IPS-18c (cell line): ENCODE data around the gene S1PR2.
"Not testable (repeated sequence)": the region's sequence is repeated elsewhere in the genome, so short reads cannot be mapped to it uniquely, and the experiment has no call there.

Experiments used
- H3K4me3 ChIP-seq: 2 replicates; pipeline ENCODE4 v1.7.0; 2013; ENCODE audit warnings: low read depth, mild to moderate bottlenecking, low read length, moderate library complexity; ENCODE audit not compliant: insufficient read depth
- H3K9me3 ChIP-seq: one replicate; pipeline ENCODE4 v1.6.1; 2013; ENCODE audit warnings: mild to moderate bottlenecking, low read length, moderate library complexity; ENCODE audit not compliant: control insufficient read depth, insufficient read depth

Gene S1PR2

DNA sequence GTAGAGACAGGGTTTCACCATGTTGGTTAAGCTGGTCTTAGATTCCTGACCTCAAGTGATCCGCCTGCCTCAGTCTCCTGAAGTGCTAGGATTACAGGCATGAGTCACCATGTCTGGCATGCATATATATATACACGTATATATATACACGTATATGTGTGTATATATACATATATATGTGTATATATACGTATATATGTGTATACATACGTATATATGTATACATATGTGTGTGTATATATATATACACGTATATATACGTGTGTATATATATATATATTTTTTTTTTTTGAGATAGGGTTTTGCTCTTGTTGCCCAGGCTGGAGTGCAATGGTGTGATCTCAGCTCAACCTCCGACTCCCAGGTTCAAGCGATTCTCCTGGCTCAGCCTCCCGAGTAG is 48.3 kb downstream of the S1PR2 start:
- H3K9me3 ChIP-seq: no peaks in the 10 kb centered on the region
- H3K4me3 ChIP-seq: no peak overlapping the region

DNA sequence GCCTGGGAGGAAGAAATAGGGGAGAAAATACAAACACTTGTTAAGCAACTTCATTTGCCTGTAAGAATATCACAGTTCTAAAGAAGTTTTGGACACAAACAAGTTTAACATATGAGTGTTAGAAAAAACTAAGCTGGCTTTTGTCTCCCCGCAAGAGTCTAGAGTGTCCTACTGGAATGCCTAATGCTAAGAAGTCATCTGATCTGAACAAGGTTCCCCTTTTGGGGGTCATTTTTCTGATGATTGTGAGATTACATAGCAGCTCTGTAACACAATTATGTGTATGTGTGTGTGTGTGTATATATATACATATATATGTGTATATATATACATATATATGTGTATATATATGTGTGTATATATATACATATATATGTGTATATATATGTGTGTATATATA is 49.1 kb downstream of the S1PR2 start:
- Histone ChIP-seq H3K4me3 (no peak overlapping the region), H3K9me3 (no peaks in the 10 kb centered on the region)

DNA sequence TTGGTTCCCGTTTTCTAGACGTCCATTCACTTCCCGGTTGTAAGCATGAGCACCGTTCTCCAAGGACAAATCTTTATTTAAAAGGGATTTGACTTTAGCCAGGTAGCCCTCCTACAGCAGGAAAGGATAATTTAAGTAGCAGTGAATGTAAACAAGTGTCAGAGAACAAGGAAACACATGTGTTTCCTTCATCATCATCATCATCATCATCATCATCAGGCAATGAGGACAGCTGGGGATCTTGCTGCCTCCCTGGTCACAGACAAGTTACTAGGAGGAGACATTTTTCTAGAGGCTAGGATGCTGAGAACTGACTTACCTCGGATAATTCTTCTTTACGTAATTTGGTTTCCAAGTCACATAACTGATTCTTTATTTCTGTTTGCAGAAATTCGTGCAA is 50.7 kb downstream of the S1PR2 start:
- Histone ChIP-seq H3K9me3 (no peaks in the 10 kb centered on the region), H3K4me3 (no peak overlapping the region)

DNA sequence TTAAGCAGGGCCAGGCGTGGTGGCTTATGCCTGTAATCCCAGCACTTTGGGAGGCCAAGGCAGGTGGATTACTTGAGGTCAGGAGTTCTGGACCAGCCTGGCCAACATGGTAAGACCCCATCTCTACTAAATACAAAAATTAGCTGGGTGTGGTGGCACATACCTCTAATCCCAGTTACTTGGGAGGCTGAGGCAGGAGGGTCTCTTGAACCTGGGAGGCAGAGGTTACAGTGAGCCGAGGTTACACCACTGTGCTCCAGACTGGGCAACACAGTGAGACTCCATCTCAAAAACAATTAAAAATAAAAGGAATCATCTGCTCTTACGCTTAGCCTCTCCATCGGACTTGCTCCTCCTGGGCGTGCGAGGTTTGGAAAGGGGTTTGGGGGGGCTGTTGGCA is 51.1 kb downstream of the S1PR2 start:
- not testable (repeated sequence) for H3K4me3 ChIP-seq, H3K9me3 ChIP-seq

DNA sequence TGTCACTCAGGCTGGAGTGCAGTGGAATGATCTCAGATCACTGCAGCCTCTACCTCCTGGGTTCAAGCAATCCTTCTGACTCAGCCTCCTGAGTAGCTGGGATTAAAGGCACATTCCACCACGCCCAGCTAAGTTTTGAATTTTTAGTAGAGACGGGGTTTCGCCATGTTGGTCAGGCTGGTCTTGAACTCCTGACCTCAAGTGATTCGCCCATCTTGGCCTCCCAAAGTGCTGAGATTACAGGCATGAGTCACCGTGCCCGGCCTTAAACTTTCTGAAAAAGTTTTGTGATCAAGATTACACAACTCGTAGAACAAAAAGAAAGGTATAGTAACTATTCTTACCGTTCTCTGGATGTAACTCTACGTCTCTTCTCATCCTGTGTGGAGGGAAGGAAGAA is 57.6 kb downstream of the S1PR2 start:
- Histone ChIP-seq H3K4me3 (no peak overlapping the region), H3K9me3 (no peaks in the 10 kb centered on the region)
